ENCODE measurements around the gene QSOX2.

QSOX2 gene

DNA sequence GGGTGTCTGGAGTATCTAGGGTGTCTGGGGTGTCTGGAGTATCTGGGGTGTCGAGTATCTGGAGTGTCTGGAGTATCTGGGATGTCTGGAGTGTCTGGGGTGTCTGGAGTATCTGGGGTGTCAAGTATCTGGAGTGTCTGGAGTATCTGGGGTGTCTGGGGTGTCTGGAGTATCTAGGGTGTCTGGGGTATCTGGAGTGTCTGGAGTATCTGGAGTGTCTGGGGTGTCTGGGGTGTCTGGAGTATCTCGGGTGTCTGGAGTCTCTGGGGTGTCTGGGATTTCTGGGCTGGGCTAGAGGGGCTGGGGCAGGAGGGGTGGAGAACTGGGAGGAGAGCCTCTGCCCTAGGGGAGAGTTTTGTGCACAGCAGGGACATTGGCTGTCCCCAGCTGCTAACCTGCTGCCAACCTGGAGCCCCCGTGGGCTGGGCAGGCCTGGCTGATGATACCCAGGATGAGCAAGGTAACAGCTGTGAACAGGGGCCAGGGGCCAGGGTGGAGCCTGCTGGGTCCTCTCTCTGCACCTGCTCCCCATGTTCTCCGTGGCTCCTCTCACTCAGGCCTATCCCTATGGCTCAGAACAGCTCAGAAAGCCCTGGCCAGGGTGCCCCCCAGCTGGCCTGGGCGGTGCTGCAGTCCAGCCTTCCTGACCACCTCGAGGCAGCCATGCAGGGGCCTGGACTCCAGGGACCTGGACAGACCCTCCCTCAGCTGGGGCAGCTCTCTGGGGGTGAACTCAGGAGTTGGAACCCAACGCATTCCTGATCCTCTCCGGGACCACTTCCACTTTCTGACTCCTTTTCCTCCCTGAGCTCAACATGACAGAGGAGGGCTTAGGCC, 70.6 kb downstream of the QSOX2 start:
- no peak overlapping the region for H3K4me3 ChIP-seq (ENCODE audit: low read depth, low read length)
- POLR2A ChIA-PET = no interaction called here
- CTCF ChIA-PET = interaction anchor here (1.0 to 1.8 kb wide), 3 partner anchors 11 to 109 kb away, joined by 3 to 4 read pairs (median 4); no protein-coding TSS in a partner anchor
- no peak for DNase-seq (ENCODE audit: low read depth, low spot score)
- TF ChIP-seq, protein P1, sequence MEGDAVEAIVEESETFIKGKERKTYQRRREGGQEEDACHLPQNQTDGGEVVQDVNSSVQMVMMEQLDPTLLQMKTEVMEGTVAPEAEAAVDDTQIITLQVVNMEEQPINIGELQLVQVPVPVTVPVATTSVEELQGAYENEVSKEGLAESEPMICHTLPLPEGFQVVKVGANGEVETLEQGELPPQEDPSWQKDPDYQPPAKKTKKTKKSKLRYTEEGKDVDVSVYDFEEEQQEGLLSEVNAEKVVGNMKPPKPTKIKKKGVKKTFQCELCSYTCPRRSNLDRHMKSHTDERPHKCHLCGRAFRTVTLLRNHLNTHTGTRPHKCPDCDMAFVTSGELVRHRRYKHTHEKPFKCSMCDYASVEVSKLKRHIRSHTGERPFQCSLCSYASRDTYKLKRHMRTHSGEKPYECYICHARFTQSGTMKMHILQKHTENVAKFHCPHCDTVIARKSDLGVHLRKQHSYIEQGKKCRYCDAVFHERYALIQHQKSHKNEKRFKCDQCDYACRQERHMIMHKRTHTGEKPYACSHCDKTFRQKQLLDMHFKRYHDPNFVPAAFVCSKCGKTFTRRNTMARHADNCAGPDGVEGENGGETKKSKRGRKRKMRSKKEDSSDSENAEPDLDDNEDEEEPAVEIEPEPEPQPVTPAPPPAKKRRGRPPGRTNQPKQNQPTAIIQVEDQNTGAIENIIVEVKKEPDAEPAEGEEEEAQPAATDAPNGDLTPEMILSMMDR (IDR thresholded peaks at IDR 0.05; ENCODE audit: insufficient read depth, low read length, missing control alignments) = no peak

- no peak overlapping the region for H3K4me3 ChIP-seq (ENCODE audit: low read depth, low read length)
- ChIA-PET POLR2A (no interaction called here), CTCF (no interaction called here)
- DNase-seq (ENCODE audit: low read depth, low spot score) = no peak
- TF ChIP-seq, protein P1 (IDR thresholded peaks at IDR 0.05; ENCODE audit: insufficient read depth, low read length, missing control alignments) = no peak
Observed at GRCh38 chr9:136173648-136174290, 71.8 kb downstream of the QSOX2 start.

DNA sequence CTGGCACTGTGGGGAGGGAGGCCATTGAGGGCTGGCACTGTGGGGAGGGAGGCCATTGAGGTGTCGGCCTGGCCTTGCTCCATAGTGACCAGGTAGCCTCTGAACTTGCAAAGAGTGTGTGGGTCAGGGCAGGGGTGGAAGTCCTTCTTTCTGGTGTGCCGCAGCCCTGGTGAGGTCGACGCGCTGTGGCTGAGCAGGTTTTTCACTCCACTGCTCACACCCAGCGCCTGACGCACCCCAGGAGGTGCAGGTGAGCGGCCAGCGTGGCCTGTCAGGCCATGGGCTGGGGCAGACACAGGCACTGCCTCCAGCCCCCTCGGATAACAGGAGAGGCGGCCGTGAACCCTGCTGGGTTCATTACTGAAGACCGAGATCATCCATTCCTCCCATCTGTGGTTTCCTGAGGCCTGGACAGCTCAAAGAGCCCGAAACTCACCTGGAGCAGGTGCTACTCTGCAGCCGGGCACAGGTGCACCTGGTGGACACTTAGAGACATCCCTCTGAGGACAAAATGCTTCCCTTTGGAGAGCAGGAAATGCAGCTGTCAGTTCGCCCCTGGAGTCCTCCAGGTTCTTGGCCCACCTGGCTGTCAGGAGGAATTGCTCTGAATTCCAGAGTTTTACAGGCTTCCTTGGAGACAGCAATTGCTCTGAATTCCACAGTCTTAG, 73.1 kb downstream of the QSOX2 start:
- DNase-seq (ENCODE audit: low read depth, low spot score) = no peak
- no peak overlapping the region for H3K4me3 ChIP-seq (ENCODE audit: low read depth, low read length)
- POLR2A ChIA-PET = no interaction called here
- CTCF ChIA-PET = interaction anchor here (0.9 to 1.5 kb wide), 2 partner anchors 42 to 112 kb away, joined by 4 read pairs; no protein-coding TSS in a partner anchor
- TF ChIP-seq, protein P1 (IDR thresholded peaks at IDR 0.05; ENCODE audit: insufficient read depth, low read length, missing control alignments) = no peak

DNA sequence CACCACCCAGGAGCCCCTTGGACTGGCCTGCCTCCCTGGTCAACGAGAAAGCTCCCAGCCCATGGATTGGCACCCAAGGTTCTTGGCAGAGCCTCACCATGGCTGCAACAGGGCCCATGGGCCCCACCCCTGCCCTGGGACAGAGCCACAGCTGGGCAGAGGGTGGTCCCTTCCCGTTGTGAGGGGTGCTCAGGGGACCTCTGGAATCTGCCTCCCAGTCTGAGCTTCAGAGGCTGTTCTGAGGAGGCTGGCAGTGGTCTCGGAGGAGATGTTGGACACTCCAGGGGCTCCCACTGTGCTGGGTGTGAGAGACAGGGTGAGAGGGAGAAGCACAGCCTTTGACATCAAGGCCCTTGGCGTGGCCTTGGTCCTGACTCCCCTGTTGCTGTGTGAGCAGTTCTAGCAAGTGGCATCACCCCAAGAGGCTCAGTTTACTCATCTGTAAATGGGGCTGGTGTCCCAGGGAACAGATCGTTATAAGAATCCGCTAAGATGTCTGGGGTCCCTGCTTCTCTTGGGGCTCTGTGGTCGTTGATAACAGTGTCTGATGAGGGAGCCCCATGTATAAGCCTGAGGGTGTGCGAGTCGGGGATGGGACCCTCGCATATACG, 73.7 kb downstream of the QSOX2 start:
- TF ChIP-seq, protein P1 (IDR thresholded peaks at IDR 0.05; ENCODE audit: insufficient read depth, low read length, missing control alignments) = no peak
- H3K4me3 ChIP-seq (ENCODE audit: low read depth, low read length) = no peak overlapping the region
- no peak for DNase-seq (ENCODE audit: low read depth, low spot score)
- ChIA-PET POLR2A (no interaction called here), CTCF (interaction anchor here (0.9 to 4.6 kb wide), 9 partner anchors 12 to 112 kb away, joined by 3 to 36 read pairs (median 8); no protein-coding TSS in a partner anchor)

DNA sequence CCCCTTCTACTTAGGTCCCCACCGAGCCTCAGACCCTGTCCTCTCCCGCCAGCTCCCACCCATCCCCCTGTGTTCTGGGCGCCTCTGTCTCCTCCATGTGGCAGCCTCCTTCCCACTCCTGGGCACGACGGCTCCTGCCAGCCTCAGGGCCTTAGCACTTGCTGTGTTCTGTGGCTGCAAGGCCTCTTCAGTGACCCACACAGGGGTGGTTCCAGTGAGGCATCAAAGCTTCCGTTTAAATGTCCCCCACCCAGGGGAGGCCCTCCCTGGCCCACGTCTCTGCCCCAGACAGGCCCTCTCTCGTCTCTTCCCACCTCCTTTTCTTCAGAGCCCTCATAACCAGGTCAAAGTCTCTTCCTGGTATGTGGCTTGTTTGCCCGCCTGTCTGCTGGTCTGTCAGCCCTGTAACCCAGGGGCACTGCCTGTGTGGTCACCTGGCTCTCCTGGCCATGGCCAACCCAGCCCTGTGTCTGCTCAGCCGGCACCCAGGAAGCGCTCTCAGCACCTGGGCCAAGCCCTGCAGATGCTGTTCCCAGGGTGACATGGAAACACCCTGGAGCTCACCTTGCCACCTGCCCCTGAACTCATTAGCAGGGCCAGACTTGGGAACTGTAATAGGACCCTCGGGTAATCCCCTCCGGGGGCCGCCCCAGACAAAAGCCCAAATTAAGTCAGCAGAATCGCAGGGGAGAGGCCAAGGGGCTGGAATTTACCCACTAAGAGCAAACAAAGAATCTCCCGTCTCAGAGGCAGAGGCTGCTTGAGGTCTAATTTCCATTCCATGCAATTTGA, 74.4 kb downstream of the QSOX2 start:
- CTCF ChIA-PET = interaction anchor here (0.6 to 4.6 kb wide), 17 partner anchors 10 to 115 kb away, joined by 3 to 36 read pairs (median 5); no protein-coding TSS in a partner anchor
- POLR2A ChIA-PET = no interaction called here
- TF ChIP-seq, protein P1 (IDR thresholded peaks at IDR 0.05; ENCODE audit: insufficient read depth, low read length, missing control alignments) = no peak
- no peak overlapping the region for H3K4me3 ChIP-seq (ENCODE audit: low read depth, low read length)
- DNase-seq (ENCODE audit: low read depth, low spot score) = no peak

All from AG04449 (cell line).